GM18951 (cell line): ENCODE data around the gene REELD1.

Source experiments
- POLR2A ChIP-seq: IDR thresholded peaks from 4 replicates; pipeline ENCODE4 v1.6.1; 2011; ENCODE audit warnings: mild to moderate bottlenecking; ENCODE audit not compliant: insufficient read length, insufficient read depth; ENCODE audit errors: extremely low read depth
- in situ Hi-C: fragments of 300-500 bp; cut with MboI; formaldehyde crosslinking; loops from one replicate; pipeline ENCODE4 v1.12.0; 2022; ENCODE audit warnings: low sequenced_read_pairs, mixed read lengths, inconsistent platforms; ENCODE audit not compliant: unreplicated experiment

Gene REELD1

GRCh38 chr4:146191766-146192458 is 22.4 kb upstream of the REELD1 start:
- TF ChIP-seq POLR2A, result no peak
- in situ Hi-C loops, result no loop called here

- TF ChIP-seq POLR2A, result no peak
- in situ Hi-C loops, result no loop called here
These were observed 20.7 kb upstream of the REELD1 start for GRCh38 chr4:146193628-146194027.

- TF ChIP-seq POLR2A, result no peak
- in situ Hi-C loops, result no loop called here
These were observed 20.1 kb upstream of the REELD1 start for GRCh38 chr4:146194212-146194611.

- TF ChIP-seq POLR2A, result no peak
- in situ Hi-C loops, result no loop called here
These were observed 11.7 kb upstream of the REELD1 start for GRCh38 chr4:146202665-146203064.

- in situ Hi-C loops, result no loop called here
- no peak for TF ChIP-seq POLR2A
These were observed 6.9 kb upstream of the REELD1 start for GRCh38 chr4:146207410-146207809.

- in situ Hi-C loops, result no loop called here
- TF ChIP-seq POLR2A, result no peak
These were observed 3.4 kb upstream of the REELD1 start for GRCh38 chr4:146210890-146211289.

GRCh38 chr4:146211440-146211839 is 2.9 kb upstream of the REELD1 start:
- in situ Hi-C loops, result no loop called here
- TF ChIP-seq POLR2A, result no peak

GRCh38 chr4:146212781-146213180 is 1.6 kb upstream of the REELD1 start:
- in situ Hi-C loops, result no loop called here
- TF ChIP-seq POLR2A, result no peak

- no peak for TF ChIP-seq POLR2A
- in situ Hi-C loops, result no loop called here
These were observed 8.0 kb downstream of the REELD1 start for GRCh38 chr4:146222313-146222712.

- TF ChIP-seq POLR2A, result no peak
- in situ Hi-C loops, result no loop called here
These were observed 10.1 kb downstream of the REELD1 start for GRCh38 chr4:146224326-146224966.

GRCh38 chr4:146229406-146229805 is 15.1 kb downstream of the REELD1 start:
- in situ Hi-C loops, result no loop called here
- no peak for TF ChIP-seq POLR2A

GRCh38 chr4:146232131-146232722 is 17.9 kb downstream of the REELD1 start:
- no peak for TF ChIP-seq POLR2A
- in situ Hi-C loops, result no loop called here

- in situ Hi-C loops, result no loop called here
- TF ChIP-seq POLR2A, result no peak
These were observed 21.4 kb downstream of the REELD1 start for GRCh38 chr4:146235654-146236177.

- in situ Hi-C loops, result no loop called here
- no peak for TF ChIP-seq POLR2A
These were observed 21.9 kb downstream of the REELD1 start for GRCh38 chr4:146236216-146236615.

GRCh38 chr4:146237092-146237491 is 22.8 kb downstream of the REELD1 start:
- in situ Hi-C loops, result no loop called here
- TF ChIP-seq POLR2A, result no peak
